Stromal cell of bone marrow (primary cell): ENCODE results near the gene LBH.
A peak's percentile ranks its signal among the peaks of the same experiment; 100 is the strongest.

ENCODE experiments used
- DNase-seq: peaks from one replicate; pipeline ENCODE4 v3.0.0-alpha.2; 2012; ENCODE audit warnings: low read depth

Gene LBH

GRCh38 chr2:30235008-30235655 lies 3.8 kb downstream of the LBH start:
- DNase-seq, result no peak

- DNase-seq, result no peak
These were observed 4.7 kb downstream of the LBH start for GRCh38 chr2:30235859-30236535.

GRCh38 chr2:30236591-30237238 lies 5.4 kb downstream of the LBH start:
- no peak for DNase-seq

GRCh38 chr2:30237239-30237965 lies 6.1 kb downstream of the LBH start:
- no peak for DNase-seq

- no peak for DNase-seq
These were observed 6.8 kb downstream of the LBH start for GRCh38 chr2:30237966-30238800.

GRCh38 chr2:30239308-30239985 lies 8.1 kb downstream of the LBH start:
- DNase-seq, result peak; percentile 87

GRCh38 chr2:30239986-30240752 lies 8.8 kb downstream of the LBH start:
- no peak for DNase-seq

- no peak for DNase-seq
These were observed 11.9 kb downstream of the LBH start for GRCh38 chr2:30243231-30243630.

- DNase-seq, result no peak
These were observed 14.0 kb downstream of the LBH start for GRCh38 chr2:30245364-30245763.

GRCh38 chr2:30248791-30249190 lies 17.5 kb downstream of the LBH start:
- no peak for DNase-seq

GRCh38 chr2:30249354-30249753 lies 18.0 kb downstream of the LBH start:
- no peak for DNase-seq

GRCh38 chr2:30250421-30250820 lies 19.1 kb downstream of the LBH start:
- DNase-seq, result no peak

GRCh38 chr2:30252723-30253701 lies 21.7 kb downstream of the LBH start:
- DNase-seq, result peak; percentile 86

- DNase-seq, result no peak
These were observed 22.7 kb downstream of the LBH start for GRCh38 chr2:30253873-30254684.

GRCh38 chr2:30254685-30255001 lies 23.3 kb downstream of the LBH start:
- DNase-seq, result no peak

- DNase-seq, result no peak
These were observed 23.7 kb downstream of the LBH start for GRCh38 chr2:30255026-30255425.

GRCh38 chr2:30255466-30256408 lies 24.4 kb downstream of the LBH start:
- no peak for DNase-seq
